ENCODE measurements around the gene MFSD12.
"Not testable (repeated sequence)": the region's sequence is repeated elsewhere in the genome, so short reads cannot be mapped to it uniquely, and the experiment has no call there.

Gene MFSD12

DNA sequence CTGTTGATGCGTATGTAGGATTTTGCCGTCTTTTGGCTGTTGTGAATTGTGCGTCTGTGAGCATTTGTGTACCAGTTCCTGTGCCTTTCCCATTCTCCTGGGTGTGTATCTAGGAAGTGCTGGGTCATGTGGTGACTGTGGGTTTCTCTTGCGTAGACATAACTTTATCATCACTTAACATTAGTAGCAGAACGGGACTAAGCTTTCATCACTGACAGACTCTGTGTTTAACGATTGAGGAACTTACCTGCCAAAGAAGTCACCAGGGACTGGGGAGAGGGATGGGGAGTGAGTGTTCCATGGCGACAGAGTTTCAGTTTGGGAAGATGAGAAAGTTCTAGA, 36.3 kb downstream of the MFSD12 start:
- no peak for DNase-seq

DNA sequence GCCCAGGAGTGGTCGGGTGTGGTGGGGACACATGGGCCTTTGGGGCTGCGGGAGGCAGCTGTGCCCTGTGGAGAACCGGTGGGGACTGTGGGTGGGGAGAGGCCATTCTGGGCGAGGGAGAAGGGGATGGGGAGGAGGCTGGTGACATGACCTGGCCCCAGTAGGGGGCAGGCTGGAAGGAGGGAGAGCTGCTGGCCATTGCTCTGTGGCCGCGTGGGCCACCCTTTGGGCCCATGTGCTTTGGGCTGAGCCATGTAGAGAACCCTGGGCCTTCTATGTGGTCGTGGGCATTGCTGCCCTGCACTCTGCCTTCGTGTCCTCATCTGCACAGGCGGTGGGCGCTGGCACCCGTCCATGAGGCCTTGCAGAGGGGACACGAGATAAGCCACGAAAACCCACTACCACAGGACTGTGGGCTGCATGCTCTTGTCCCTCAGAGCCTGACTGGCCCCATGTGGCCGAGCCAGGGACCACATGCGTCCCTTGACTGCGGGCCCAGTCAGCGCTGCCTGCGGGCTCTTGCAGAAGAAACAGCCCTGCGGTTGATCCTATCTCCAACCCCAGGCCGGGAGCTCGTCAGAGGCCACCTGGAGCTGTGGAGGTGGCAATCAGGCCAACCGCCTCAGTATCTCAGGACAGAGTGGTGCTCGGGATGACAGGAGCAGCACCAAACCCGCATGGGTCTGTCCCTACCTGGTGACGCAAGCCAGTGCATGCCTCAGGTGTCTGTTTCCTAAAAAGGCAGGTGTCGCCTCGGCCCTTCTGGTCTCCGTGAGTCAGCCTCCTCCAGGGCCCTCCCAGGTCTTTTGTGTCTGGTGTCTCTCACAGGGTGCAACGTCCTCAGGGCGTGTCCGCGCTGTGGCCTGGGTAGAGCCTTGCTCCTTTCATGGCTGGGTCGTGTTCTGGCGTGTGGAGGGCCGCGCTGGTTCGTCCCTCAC, 37.0 kb downstream of the MFSD12 start:
- no peak for DNase-seq

DNA sequence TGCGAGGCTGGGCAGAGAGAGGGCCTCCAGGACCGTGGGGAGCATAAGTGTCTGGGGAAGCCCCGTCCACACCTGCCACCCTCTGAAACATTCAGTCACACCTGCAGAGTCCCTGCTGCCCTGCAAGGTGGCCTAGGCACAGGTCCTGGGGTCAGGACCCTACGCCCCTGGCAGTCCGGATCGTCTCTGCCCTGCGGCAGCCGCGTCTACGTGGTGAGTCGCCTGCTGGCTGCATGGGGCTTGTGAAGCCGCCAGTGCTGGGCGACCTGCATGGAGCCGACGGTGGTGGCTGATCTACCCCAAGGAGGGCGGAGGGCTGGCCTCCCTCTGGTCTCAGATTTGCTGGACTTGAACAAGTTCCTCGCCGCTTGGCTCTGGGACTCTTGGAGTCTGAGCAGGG, 38.3 kb downstream of the MFSD12 start:
- DNase-seq: no peak

DNA sequence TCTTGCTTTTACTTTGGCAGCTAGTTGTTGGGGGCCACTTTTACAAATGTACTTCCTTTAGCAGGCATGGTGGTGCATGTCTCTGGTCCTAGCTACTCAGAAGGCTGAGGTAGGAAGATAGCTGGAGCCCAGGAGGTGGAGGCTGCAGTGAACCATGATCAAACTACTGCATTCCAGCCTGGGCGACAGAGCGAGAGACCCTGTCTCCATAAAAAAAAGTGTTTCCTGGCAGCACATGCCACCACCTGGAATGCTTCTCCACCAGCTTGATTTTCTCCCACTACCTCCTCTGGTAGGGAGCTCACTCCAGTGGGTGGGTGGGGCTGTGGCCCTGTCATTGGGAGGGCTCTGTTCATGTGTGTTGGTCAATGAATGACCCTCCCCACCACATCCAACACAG, 38.7 kb downstream of the MFSD12 start:
- DNase-seq: no peak

GRCh38 chr19:3518255-3518654, 39.1 kb downstream of the MFSD12 start:
- no peak for DNase-seq

DNA sequence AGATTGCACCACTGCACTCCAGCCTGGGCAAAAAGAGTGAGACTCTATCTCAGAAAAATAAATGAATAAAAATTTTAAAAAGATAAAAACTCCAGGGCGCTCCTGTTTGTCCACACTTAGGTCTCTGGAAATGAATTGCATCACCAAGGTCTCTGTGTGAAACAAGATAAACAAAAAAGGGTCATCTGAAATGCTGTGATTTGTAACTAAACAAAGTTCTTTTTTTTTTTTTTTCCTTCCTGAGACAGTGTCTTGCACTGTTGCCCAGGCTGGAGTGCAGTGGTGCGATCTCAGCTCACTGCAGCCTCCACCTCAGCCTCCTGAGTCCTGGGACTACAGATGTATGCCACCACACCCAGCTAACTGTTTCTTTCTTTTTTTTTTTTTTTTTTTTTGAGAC, 39.7 kb downstream of the MFSD12 start:
- DNase-seq: no peak

GRCh38 chr19:3516675-3517207, 40.6 kb downstream of the MFSD12 start:
- DNase-seq: no peak

- DNase-seq: no peak
Observed at GRCh38 chr19:3515891-3516422, 41.4 kb downstream of the MFSD12 start.

GRCh38 chr19:3514930-3515329, 42.5 kb downstream of the MFSD12 start:
- DNase-seq: no peak

DNA sequence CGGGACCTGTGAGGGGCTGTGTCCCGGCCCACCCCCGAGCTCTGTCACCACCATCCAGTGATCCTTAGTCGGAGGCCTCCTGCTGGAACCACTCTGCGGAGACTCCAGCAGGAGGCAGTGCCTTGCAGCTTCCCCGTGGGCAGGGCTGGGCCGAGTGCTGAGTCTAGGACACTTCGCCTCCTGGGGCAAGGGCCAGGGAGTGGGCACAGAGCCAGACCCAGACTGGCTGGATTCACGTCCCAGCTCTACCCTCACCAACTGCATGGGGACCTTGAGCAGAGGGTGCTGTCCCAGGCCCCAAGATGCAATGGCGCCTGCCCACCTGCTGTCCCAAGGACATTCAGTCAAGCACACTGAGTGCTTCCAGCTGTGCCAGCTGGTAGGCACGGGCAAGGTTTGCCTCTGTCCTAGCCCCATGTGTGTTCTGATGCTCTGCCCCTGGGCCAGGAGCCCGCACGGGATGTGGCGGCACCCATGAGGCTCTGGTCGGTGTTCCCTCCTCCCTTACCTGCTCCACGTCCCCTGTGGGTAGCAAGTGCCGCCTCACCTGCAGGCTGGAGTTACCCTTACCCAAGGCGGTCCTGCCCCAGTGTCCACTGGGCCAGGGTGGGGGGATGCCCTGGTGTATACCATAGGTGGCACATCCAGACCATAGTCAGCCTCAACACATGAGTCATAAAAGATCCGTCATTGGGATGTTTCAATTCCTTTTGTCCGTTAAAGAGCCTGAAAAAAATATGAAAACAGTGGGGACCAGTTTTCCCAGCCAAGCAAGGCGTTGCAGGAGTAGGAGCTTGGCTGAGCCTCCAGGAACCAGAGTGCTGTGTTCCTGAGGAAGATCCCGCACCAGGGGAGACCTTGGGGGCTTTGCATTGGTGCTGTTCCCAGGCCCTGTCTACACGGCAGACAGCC, 43.9 kb downstream of the MFSD12 start:
- no peak for DNase-seq

DNA sequence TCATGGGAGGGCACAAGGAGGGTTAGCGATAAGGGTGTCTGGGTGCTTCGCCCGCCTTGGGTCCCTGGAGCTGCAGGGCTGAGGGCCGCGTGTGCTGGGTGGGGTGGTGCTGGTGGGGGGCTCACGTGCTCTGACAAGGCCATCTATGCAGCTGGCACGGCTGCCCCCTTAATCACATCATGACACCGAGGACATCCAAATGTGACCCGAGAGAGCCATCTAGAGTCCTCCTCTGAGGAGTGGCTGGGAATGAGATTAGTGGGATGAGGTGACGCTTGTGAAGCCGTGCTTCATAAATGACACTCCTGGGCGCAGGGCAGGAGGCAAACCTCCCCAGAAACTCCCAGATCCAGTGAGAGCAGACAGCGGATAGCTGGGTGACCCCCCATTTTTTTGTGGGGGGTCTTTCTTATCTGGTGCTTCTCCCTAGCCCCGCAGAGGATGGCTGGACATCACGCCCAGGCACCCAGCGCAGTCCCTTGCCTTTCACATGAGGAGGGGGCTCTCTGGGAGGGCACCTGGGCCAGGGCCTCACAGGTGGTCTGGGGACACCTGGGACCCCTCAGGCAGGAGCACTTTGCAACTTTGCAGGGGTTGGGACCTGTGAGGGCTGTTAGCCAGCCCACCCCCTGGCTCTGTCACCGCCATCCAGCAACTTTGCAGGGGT, 44.7 kb downstream of the MFSD12 start:
- DNase-seq: no peak

DNA sequence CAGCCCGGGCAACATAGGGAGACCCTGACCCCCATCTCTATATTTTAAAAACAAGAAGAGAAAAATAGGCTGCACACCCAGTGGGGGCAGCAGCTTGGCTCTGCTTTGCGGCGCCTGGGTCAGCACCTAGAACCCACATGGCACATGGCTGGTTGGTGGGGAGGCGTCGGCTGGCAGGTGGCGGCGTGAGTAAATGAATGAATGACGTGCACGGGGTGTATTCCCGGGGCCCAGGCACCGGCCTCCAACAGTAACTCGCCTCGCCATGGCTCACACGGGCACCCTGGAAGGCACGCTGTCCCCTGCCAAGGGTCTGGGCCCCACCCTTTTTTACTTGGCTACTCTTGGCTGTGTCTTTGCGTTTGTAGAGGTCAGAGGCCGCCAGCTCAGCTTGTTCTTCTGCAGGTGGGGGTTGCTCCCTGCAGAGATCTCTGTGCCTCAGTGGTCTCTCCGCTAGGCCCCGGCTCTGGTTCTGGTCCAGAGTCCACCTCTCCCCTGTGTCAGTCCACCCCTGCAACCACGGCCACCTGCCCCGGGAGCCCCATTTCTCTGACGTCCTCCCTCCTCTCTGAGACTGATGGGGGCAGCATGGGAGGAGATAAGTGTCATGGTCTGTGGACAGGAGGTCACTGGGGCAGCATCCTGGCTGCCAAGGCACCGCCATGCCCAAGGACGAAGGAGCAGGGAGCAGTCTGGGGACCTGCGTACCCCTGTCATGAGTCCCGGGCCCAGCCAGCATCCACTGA, 45.7 kb downstream of the MFSD12 start:
- DNase-seq: no peak

- no peak for DNase-seq
Observed at GRCh38 chr19:3510727-3511126, 46.7 kb downstream of the MFSD12 start.

DNA sequence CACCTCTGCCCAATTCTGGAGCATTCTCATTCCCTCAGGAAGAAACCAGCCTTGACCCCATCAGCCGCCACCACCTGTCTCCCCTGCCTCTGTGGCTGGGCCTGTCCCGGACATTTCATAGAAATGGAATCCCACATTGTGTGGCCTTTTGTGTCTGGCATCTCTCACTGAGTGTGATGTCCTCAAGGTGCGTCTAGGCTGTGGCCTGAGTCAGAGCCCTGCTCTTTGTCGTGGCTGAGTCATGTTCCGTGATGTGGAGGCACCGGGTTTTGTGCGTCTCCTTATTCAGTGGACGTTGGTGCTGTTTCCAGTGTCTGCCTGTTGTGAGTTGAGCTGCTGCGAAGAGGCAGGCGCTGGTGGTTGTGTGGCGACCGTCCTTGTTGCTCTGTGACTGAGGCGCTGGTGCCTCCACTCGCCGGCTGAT, 47.8 kb downstream of the MFSD12 start:
- no peak for DNase-seq

GRCh38 chr19:3508771-3509535, 48.4 kb downstream of the MFSD12 start:
- no peak for DNase-seq

DNA sequence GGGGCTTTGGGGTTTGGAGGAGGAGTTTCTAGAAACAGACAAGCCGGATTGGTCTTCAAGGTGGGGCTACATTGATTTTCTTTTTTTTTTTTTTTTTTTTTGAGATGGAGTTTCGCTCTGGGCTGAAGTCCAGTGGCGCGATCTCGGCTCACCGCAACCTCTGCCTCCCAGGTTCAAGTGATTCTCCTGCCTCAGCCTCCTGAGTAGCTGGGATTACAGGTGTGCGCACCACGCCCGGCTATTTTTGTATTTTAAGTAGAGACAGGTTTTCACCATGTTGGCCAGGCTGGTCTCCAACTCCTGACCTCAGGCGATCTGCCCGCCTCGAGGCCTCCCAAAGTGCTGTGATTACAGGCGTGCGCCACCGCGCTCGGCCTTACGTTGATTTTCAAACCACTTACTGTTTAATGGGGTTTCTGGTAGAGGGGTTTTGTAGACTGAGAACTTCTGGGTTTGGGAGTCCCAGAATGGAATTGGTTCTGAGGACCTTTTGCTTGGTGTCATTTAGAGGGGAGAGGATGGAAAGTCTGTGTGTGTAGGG, 49.2 kb downstream of the MFSD12 start:
- not testable (repeated sequence) for DNase-seq

DNA sequence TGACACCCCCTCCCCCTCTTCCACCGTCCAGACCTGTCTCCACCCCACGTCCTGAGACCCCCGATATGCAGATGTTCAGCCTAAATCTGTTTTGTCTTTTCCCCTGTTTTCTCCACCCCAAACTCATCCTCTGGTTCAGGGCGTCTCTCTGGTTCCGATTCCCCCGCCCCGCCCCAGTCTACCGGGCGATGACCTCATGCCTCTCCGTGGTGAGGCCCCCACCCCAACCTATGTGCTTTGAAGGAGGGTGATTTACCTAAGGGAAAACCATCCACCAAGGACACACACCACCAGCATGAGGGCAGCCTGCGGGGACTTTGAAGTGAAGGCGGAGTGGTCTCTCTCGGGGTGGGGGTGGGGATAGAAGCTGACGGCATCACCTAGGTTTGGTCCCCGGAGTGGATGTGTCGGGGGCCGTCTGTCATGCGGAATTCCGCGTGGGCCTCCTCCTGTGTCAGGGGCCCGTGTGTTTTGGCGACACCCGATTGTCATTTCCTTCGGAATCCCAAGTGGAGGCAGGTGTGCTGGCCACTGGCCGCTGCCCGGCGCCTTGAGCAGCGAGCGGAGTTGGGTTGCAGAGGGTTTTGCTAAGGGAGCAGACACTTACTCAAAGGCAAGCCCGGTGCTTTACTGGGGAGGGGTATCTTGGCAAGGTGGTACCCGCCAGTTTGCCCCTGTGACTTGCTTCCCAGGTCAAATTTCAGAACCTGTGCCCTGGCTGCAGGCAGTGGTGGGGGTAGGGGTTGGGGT, 49.8 kb downstream of the MFSD12 start:
- DNase-seq: no peak

DNA sequence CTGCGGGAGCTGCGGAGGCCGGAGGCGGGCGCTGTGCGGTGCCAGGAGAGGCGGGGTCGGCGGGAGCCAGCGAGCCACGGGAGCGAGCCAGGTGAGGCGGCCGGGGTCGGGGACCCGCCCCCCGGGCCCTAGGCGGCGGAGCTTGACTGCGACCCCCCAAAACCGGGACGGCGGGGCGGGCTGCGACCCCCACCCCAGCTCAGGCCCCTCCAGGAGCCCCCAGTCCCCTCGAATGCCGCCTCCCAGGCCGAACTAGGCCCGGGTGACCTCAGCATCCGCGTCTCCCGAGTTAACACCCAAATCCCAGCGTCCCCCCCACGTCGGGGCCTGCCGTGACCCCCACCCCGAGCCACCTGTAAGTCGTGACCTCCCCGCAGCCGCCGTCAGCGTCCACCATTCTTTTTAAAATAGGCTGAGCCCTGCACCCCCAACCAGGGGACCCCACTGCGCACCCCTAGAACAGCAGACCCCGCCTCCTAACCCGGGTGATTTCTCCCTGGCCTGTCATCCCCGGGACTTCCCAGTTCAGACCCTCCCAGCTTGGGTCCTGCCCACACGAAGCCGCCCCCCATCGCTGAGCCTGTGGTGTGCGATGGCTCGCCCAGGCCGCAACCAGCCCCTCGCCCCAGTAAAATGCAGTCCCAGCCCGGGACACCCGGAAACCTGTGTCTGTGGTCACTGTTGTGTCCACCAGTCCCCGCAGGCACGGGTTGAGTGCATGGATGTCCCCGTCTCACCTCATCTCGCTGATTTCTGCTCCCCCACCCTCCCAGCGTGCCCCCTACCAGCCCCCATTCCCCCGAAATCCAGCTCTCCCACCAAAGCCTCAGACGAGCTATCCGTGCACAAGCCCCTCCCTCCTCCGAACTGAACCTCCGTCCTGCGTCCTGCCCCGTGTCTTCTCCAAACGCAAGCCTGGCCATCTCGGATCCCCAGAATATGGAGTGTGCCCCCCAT, 50.7 kb downstream of the MFSD12 start:
- DNase-seq: no peak
